Kidney capillary endothelial cell (primary cell): ENCODE data around the gene ICAM4.
"Not testable (repeated sequence)": the region's sequence is repeated elsewhere in the genome, so short reads cannot be mapped to it uniquely, and the experiment has no call there.

Source experiments
- DNase-seq: peaks from one replicate; pipeline ENCODE4 v3.0.0-alpha.2; 2018; ENCODE audit warnings: low spot score

ICAM4 gene

GRCh38 chr19:10286803-10287737, at the start of gene ICAM4:
Gene ICAM4, plus strand, starts transcription at chr19:10286955. Its CDS starts 58 bp downstream, at chr19:10287013.
- no peak for DNase-seq

- no peak for DNase-seq
These were observed 49.1 kb upstream of the ICAM4 start for GRCh38 chr19:10237702-10238101.

- DNase-seq, result no peak
These were observed 48.5 kb upstream of the ICAM4 start for GRCh38 chr19:10238172-10238783.

GRCh38 chr19:10241826-10242449, 44.8 kb upstream of the ICAM4 start:
- not testable (repeated sequence) for DNase-seq

- no peak for DNase-seq
These were observed 43.1 kb upstream of the ICAM4 start for GRCh38 chr19:10243606-10244005.

- no peak for DNase-seq
These were observed 41.4 kb upstream of the ICAM4 start for GRCh38 chr19:10245189-10245939.

GRCh38 chr19:10246511-10246910, 40.2 kb upstream of the ICAM4 start:
- DNase-seq, result no peak

- DNase-seq, result peak; percentile 99
These were observed 34.7 kb upstream of the ICAM4 start, which contains the start of gene MRPL4 for GRCh38 chr19:10251792-10252694. Gene MRPL4, plus strand, starts transcription at chr19:10252214. Its CDS starts 40 bp downstream, at chr19:10252254.

GRCh38 chr19:10252707-10253106, 34.0 kb upstream of the ICAM4 start:
- no peak for DNase-seq

- DNase-seq, result no peak
These were observed 32.5 kb upstream of the ICAM4 start for GRCh38 chr19:10254244-10254643.

- no peak for DNase-seq
These were observed 31.4 kb upstream of the ICAM4 start for GRCh38 chr19:10255358-10255757.

GRCh38 chr19:10256551-10256950, 30.2 kb upstream of the ICAM4 start:
- DNase-seq, result no peak

- no peak for DNase-seq
These were observed 29.7 kb upstream of the ICAM4 start for GRCh38 chr19:10256970-10257615.

- no peak for DNase-seq
These were observed 28.6 kb upstream of the ICAM4 start for GRCh38 chr19:10258080-10258710.

GRCh38 chr19:10259162-10259905, 27.4 kb upstream of the ICAM4 start:
- peak; percentile 85 for DNase-seq

- DNase-seq, result no peak
These were observed 26.6 kb upstream of the ICAM4 start for GRCh38 chr19:10260141-10260584.

- no peak for DNase-seq
These were observed 24.0 kb upstream of the ICAM4 start for GRCh38 chr19:10262771-10263170.

- DNase-seq, result no peak
These were observed 20.0 kb upstream of the ICAM4 start for GRCh38 chr19:10266706-10267105.

- DNase-seq, result peak; percentile 81
These were observed 18.7 kb upstream of the ICAM4 start for GRCh38 chr19:10268071-10268470.
